B cell (primary cell): ENCODE data around the gene UBE2O. TPM values are rescaled to one million over a fixed set of nuclear protein-coding genes. Genes with fewer than 3 reads are reported as not detected.

Experiments
- ATAC-seq: fragments of 200-7000 bp; cut with Tn5 transposase; one replicate; pipeline ENCODE4 v1.10.0; 2021; ENCODE audit warnings: low read depth, mild to moderate bottlenecking, moderate number of reproducible peaks, moderate library complexity
- CTCF ChIA-PET: fragments of 350-600 bp; sonication (Branson Sonifier 250); formaldehyde crosslinking; loops from one replicate; lab custom pipeline; 2021; ENCODE audit warnings: antibody characterized with exemption, inconsistent platforms; lab: Charles Lee
- POLR2A ChIA-PET: fragments of 350-600 bp; sonication (Branson Sonifier 250); formaldehyde crosslinking; loops from one replicate; lab custom pipeline; 2021; ENCODE audit warnings: antibody characterized with exemption; lab: Charles Lee
- DNase-seq: peaks from one replicate; pipeline ENCODE4 v3.0.0; 2013
- H2AFZ ChIP-seq: 2 replicates; pipeline ENCODE4 v1.6.1; 2012; ENCODE audit warnings: mild to moderate bottlenecking, low read depth, low read length; ENCODE audit not compliant: insufficient read depth, poor library complexity, severe bottlenecking
- H3K27ac ChIP-seq, 2 donors: 1 replicate in 1 of 2; 2 replicates in 1 of 2; pipeline ENCODE4 v1.5.1; 2012 to 2013; ENCODE audit warnings: low read length in 2 of 2, mild to moderate bottlenecking in 2 of 2, moderate library complexity in 1 of 2
- H3K27me3 ChIP-seq, 4 experiments: fragments of 200-600 bp in 1 of 4; sonication (generic) in 1 of 4; replicated peaks in 1 of 4; 1 replicate in 2 of 4; 2 replicates in 2 of 4; pipeline versions ENCODE4 v1.6.1 to v1.7.0; 2013 to 2016; ENCODE audit warnings: low read length in 3 of 4, mild to moderate bottlenecking in 2 of 4, mixed read lengths in 1 of 4, moderate library complexity in 1 of 4; ENCODE audit not compliant: insufficient read depth in 4 of 4, control insufficient read depth in 3 of 4; ENCODE audit errors: control extremely low read depth in 1 of 4
- H3K36me3 ChIP-seq, 2 experiments: replicated peaks in 1 of 2; 1 replicate in 1 of 2; 2 replicates in 1 of 2; pipeline versions ENCODE4 v1.6.1 to v1.7.1; 2013; ENCODE audit warnings: low read length in 1 of 2; ENCODE audit not compliant: insufficient read depth in 2 of 2, control insufficient read depth in 1 of 2; ENCODE audit errors: control extremely low read depth in 1 of 2, extremely low read depth in 1 of 2
- H3K4me1 ChIP-seq, 2 donors: fragments of 200-600 bp in 1 of 2; sonication (generic) in 1 of 2; 1 replicate in 1 of 2; 2 replicates in 1 of 2; pipeline versions ENCODE4 v1.5.1 to v1.6.1; 2013 to 2017; ENCODE audit warnings: low read length in 2 of 2; ENCODE audit not compliant: control insufficient read depth in 2 of 2, insufficient read depth in 2 of 2
- H3K4me2 ChIP-seq: replicated peaks from 2 replicates; pipeline ENCODE3; 2012; ENCODE audit warnings: mild to moderate bottlenecking, low read depth, low read length; ENCODE audit not compliant: poor library complexity, severe bottlenecking
- H3K4me3 ChIP-seq, 5 experiments: fragments of 200-600 bp in 1 of 5; sonication (generic) in 1 of 5; 1 replicate in 3 of 5; 2 replicates in 2 of 5; pipeline versions ENCODE4 v1.5.1 to v1.7.0; 2011 to 2016; ENCODE audit warnings: low read length in 4 of 5, mild to moderate bottlenecking in 4 of 5, low read depth in 2 of 5, control low read depth in 1 of 5, moderate library complexity in 1 of 5; ENCODE audit not compliant: insufficient read depth in 1 of 5; ENCODE audit errors: control extremely low read depth in 1 of 5, extremely low read depth in 1 of 5
- H3K79me2 ChIP-seq: fragments of 200-600 bp; sonication (generic); one replicate; pipeline ENCODE4 v1.6.0; 2016; ENCODE audit warnings: low read length; ENCODE audit not compliant: control insufficient read depth, insufficient read depth
- H3K9ac ChIP-seq: fragments of 200-600 bp; sonication (generic); 2 replicates; pipeline ENCODE4 v1.6.1; 2017; ENCODE audit warnings: mild to moderate bottlenecking, low read length, moderate library complexity
- H3K9me3 ChIP-seq, 3 donors: one replicate each; pipeline versions ENCODE4 v1.6.1 to v1.7.1; 2013; ENCODE audit warnings: low read length in 2 of 3; ENCODE audit not compliant: control insufficient read depth in 2 of 3, insufficient read depth in 1 of 3; ENCODE audit errors: control extremely low read depth in 1 of 3
- H4K20me1 ChIP-seq: 2 replicates; pipeline ENCODE4 v1.6.0; 2012; ENCODE audit warnings: mild to moderate bottlenecking, low read length; ENCODE audit not compliant: insufficient read depth, control insufficient read depth, poor library complexity, severe bottlenecking
- H3K27ac Mint-ChIP-seq: one replicate; pipeline ENCODE4 v1.8.0; 2021; ENCODE audit warnings: mixed read lengths
- H3K27me3 Mint-ChIP-seq: one replicate; pipeline ENCODE4 v1.8.0; 2021; ENCODE audit warnings: mixed read lengths
- H3K4me1 Mint-ChIP-seq: one replicate; pipeline ENCODE4 v1.8.0; 2021; ENCODE audit warnings: mixed read lengths
- H3K4me3 Mint-ChIP-seq: one replicate; pipeline ENCODE4 v1.8.0; 2021; ENCODE audit warnings: mixed read lengths
- H3K9me3 Mint-ChIP-seq: one replicate; pipeline ENCODE4 v1.8.0; 2022; ENCODE audit warnings: mixed read lengths; ENCODE audit not compliant: insufficient read depth
- EZH2 ChIP-seq: IDR thresholded peaks from 2 replicates; pipeline ENCODE4 v1.6.1; 2012; ENCODE audit warnings: borderline replicate concordance, low read depth, mild to moderate bottlenecking, moderate library complexity, low read length; ENCODE audit not compliant: insufficient read depth, poor library complexity, severe bottlenecking
- WGBS: methylation state at CpG from one replicate; pipeline ENCODE4 v1.1.5; 2013; ENCODE audit warnings: missing lambda C conversion rate; ENCODE audit not compliant: insufficient coverage; 5-methylcytosine and 5-hydroxymethylcytosine counted together
- intact Hi-C: fragments of 100-400 bp; cut with micrococcal nuclease; formaldehyde crosslinking; loops from one replicate; pipeline ENCODE4 v1.10.0; 2022
- polyA plus RNA-seq: library from polyadenylated mRNA; depleted of rRNA; stranded (reverse); fragments of >200 nt; gene quantifications from 2 replicates; pipeline ENCODE4 v1.2.3, GENCODE V29; 2012
- total RNA-seq, 2 donors: library from RNA; stranded (reverse); fragments of 120-200 nt in 1 of 2; gene quantifications; 1 replicate in 1 of 2; 2 replicates in 1 of 2; pipeline versions ENCODE4 v1.2.3 to v1.2.4, GENCODE V29; 2013 to 2022
- TF ChIP-seq, protein P1 (sequence below): fragments of 200-600 bp; IDR thresholded peaks from one replicate; pipeline ENCODE4 v1.8.0; 2022; ENCODE audit warnings: antibody characterized with exemption, mild to moderate bottlenecking

UBE2O gene
- total and polyA plus RNA-seq, 2 donors (not counting 1 experiment from before 2014, with no cell fraction given), result 41.3 to 54.0 TPM

DNA sequence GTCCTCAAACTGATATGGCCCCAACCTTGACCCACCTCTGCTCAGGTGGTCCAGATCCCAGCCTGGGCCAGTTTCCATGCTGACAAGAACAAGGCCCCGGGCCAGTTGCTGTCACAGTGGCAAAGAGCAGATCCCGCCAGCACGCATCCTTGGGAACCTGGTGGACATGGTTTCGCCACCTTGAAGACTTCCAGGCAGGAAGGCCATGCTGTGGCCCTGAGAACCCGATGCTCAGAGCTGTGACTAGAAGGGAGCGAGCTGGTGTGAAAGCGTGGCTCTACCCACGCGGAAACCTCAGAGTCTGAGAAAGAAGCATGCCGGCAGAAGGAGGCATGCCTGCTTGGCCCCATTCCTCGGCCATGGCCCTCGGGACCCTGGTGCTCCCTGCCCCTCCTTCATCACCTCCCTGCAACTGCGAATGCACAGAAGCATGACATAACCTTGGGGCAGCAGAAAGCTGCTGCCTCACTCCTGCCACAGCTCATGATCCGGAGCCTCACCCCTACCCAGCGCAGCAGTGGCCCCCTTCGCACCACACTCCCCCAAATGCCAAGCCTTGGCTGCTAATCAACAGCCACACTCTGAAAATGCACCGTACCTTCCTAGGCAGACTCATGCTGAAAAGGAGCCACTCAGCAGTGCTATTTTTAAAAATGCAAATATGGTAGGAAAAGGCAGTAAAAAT is 33.2 kb downstream of the UBE2O start:
- H3K9ac ChIP-seq, result peak overlapping the region; percentile 16

More for the DNA sequence above, 33.2 kb downstream of the UBE2O start:
- Histone ChIP-seq H3K36me3 (peaks cover 0 to 19% of the 10 kb centered on the region in 2 experiments), H3K27me3 (no peaks in the 10 kb centered on the region), H3K27ac (peak overlapping the region in 1 of 2 donors; percentile 32), H3K4me2 (peak overlapping the region; percentile 56), H3K4me1 (peaks cover 62 to 72% of the 10 kb centered on the region in 2 donors), H3K9me3 (peaks cover 0 to 7% (median 0%) of the 10 kb centered on the region in 3 donors), H4K20me1 (peaks cover 47% of the 10 kb centered on the region), H3K4me3 (no peak overlapping the region), H3K79me2 (peaks cover 94% of the 10 kb centered on the region), H2AFZ (peak overlapping the region; percentile 11)
- WGBS, result 83% methylated on average over 15 of the region's 17 CpGs
- ChIA-PET POLR2A (no interaction called here), CTCF (interaction anchor here (8.9 to 17.6 kb wide), 2 partner anchors 11 to 36 kb away, joined by 69 to 265 read pairs; partner anchors contain the start of gene UBE2O)
- H3K27me3 Mint-ChIP-seq, result no peaks in the 10 kb centered on the region
- H3K9me3 Mint-ChIP-seq, result no peaks in the 10 kb centered on the region
- peak overlapping the region; percentile 66 for H3K27ac Mint-ChIP-seq
- no peak for ATAC-seq
- H3K4me3 Mint-ChIP-seq, result peak overlapping the region; percentile 26
- intact Hi-C loops, result no loop called here
- no peak for DNase-seq
- peaks cover 64% of the 10 kb centered on the region for H3K4me1 Mint-ChIP-seq
- TF ChIP-seq, protein P1, sequence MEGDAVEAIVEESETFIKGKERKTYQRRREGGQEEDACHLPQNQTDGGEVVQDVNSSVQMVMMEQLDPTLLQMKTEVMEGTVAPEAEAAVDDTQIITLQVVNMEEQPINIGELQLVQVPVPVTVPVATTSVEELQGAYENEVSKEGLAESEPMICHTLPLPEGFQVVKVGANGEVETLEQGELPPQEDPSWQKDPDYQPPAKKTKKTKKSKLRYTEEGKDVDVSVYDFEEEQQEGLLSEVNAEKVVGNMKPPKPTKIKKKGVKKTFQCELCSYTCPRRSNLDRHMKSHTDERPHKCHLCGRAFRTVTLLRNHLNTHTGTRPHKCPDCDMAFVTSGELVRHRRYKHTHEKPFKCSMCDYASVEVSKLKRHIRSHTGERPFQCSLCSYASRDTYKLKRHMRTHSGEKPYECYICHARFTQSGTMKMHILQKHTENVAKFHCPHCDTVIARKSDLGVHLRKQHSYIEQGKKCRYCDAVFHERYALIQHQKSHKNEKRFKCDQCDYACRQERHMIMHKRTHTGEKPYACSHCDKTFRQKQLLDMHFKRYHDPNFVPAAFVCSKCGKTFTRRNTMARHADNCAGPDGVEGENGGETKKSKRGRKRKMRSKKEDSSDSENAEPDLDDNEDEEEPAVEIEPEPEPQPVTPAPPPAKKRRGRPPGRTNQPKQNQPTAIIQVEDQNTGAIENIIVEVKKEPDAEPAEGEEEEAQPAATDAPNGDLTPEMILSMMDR, result no peak
- no peak for TF ChIP-seq EZH2
